Muscle of back (tissue), 11 donors: Measurements from ENCODE around the gene KCNK4. TPM values are rescaled to one million over a fixed set of nuclear protein-coding genes. Genes with fewer than 3 reads are reported as not detected.

ENCODE experiments used
- DNase-seq, 3 donors: peaks; one replicate each; pipeline versions ENCODE4 v3.0.0 to v3.0.0-alpha.2; 2013
- polyA plus RNA-seq, 10 donors: library from polyadenylated mRNA; unstranded; fragments of 120-200 nt; gene quantifications; one replicate each; pipeline ENCODE4 v1.2.1, GENCODE V29; 2013; ENCODE audit not compliant: insufficient read length in 10 of 10

Gene KCNK4
- polyA plus RNA-seq, 10 donors: not detected

- DNase-seq: no peak
Observed at GRCh38 chr11:64253043-64253442, 38.1 kb upstream of the KCNK4 start.

- no peak for DNase-seq
Observed at GRCh38 chr11:64253481-64253880, 37.6 kb upstream of the KCNK4 start.

GRCh38 chr11:64254326-64254725 lies 36.8 kb upstream of the KCNK4 start:
- DNase-seq: no peak

- DNase-seq: no peak
Observed at GRCh38 chr11:64255135-64256128, 35.7 kb upstream of the KCNK4 start.

- DNase-seq: no peak
Observed at GRCh38 chr11:64256300-64256699, 34.8 kb upstream of the KCNK4 start.

- no peak for DNase-seq
Observed at GRCh38 chr11:64258356-64258755, 32.7 kb upstream of the KCNK4 start.

- DNase-seq: no peak
Observed at GRCh38 chr11:64258946-64259532, 32.1 kb upstream of the KCNK4 start.

GRCh38 chr11:64259533-64260067 lies 31.5 kb upstream of the KCNK4 start:
- DNase-seq: no peak

GRCh38 chr11:64260147-64260708 lies 30.9 kb upstream of the KCNK4 start:
- no peak for DNase-seq

- DNase-seq: no peak
Observed at GRCh38 chr11:64261556-64262080, 29.5 kb upstream of the KCNK4 start.

- no peak for DNase-seq
Observed at GRCh38 chr11:64262271-64263002, 28.7 kb upstream of the KCNK4 start.

- no peak for DNase-seq
Observed at GRCh38 chr11:64263021-64263946, 27.8 kb upstream of the KCNK4 start.

- DNase-seq: no peak
Observed at GRCh38 chr11:64263947-64264317, 27.2 kb upstream of the KCNK4 start.

GRCh38 chr11:64264371-64264852 lies 26.7 kb upstream of the KCNK4 start:
- DNase-seq: no peak

- no peak for DNase-seq
Observed at GRCh38 chr11:64265176-64266160, 25.6 kb upstream of the KCNK4 start.

GRCh38 chr11:64266339-64266738 lies 24.8 kb upstream of the KCNK4 start:
- DNase-seq: no peak

GRCh38 chr11:64267207-64267945 lies 23.7 kb upstream of the KCNK4 start:
- DNase-seq: no peak
